GM12878 (cell line): ENCODE measurements around the gene RANGRF. TPM values are rescaled to one million over a fixed set of nuclear protein-coding genes. Genes with fewer than 3 reads are reported as not detected.
A peak's percentile ranks its signal among the peaks of the same experiment; 100 is the strongest.

ENCODE experiments used
- ASH2L ChIP-seq: fragments of 300-600, 200-600 bp; sonication (generic); IDR thresholded peaks from 2 replicates; pipeline ENCODE4 v1.6.1; 2017; ENCODE audit warnings: low read depth, mild to moderate bottlenecking, borderline replicate concordance
- BCL11A ChIP-seq: IDR thresholded peaks from 2 replicates; pipeline ENCODE4 v1.6.1; 2011; ENCODE audit warnings: low read depth, low read length
- CHD2 ChIP-seq: IDR thresholded peaks from 2 replicates; pipeline ENCODE4 v1.6.1; 2011; ENCODE audit warnings: low read depth, low read length, improper control_type of control experiment, borderline replicate concordance
- EED ChIP-seq: sonication (generic); IDR thresholded peaks from 2 replicates; pipeline ENCODE4 v1.6.1; 2016; ENCODE audit warnings: antibody characterized with exemption, low read depth
- EZH2 ChIP-seq: IDR thresholded peaks from 2 replicates; pipeline ENCODE4 v1.6.1; 2012; ENCODE audit warnings: low read depth, mild to moderate bottlenecking, control low read depth, inconsistent platforms, low read length, borderline replicate concordance; ENCODE audit not compliant: control insufficient read depth
- IKZF2 ChIP-seq, 2 experiments: fragments of 450-650 bp; IDR thresholded peaks; 2 replicates each; pipeline ENCODE4 v1.6.1; 2017; ENCODE audit warnings: mild to moderate bottlenecking in 2 of 2, moderate library complexity in 2 of 2
- LARP7 ChIP-seq: fragments of 450-650 bp; IDR thresholded peaks from 2 replicates; pipeline ENCODE4 v1.6.1; 2017; ENCODE audit warnings: mild to moderate bottlenecking
- MTA2 ChIP-seq: fragments of 450-650 bp; IDR thresholded peaks from 2 replicates; pipeline ENCODE4 v1.6.1; 2016; ENCODE audit warnings: low read depth, mild to moderate bottlenecking, moderate library complexity
- NR2C1 ChIP-seq: fragments of 450-650 bp; IDR thresholded peaks from 2 replicates; pipeline ENCODE4 v1.6.1; 2017; ENCODE audit warnings: antibody characterized with exemption, mild to moderate bottlenecking, moderate library complexity
- NR2F1 ChIP-seq: fragments of 450-650 bp; conservative IDR thresholded peaks from 2 replicates; pipeline ENCODE4 v1.6.1; 2017; ENCODE audit warnings: mild to moderate bottlenecking
- PAX8 ChIP-seq: fragments of 450-650 bp; IDR thresholded peaks from 2 replicates; pipeline ENCODE4 v1.6.1; 2017; ENCODE audit warnings: mild to moderate bottlenecking, moderate library complexity
- POLR2AphosphoS5 ChIP-seq: IDR thresholded peaks from 2 replicates; pipeline ENCODE4 v1.6.1; 2011; ENCODE audit warnings: mild to moderate bottlenecking, low read length, inconsistent platforms
- RELA ChIP-seq: fragments of 450-650 bp; IDR thresholded peaks from 2 replicates; pipeline ENCODE4 v1.8.0; 2014; ENCODE audit warnings: borderline replicate concordance; ENCODE audit not compliant: partially characterized antibody
- SPI1 ChIP-seq: IDR thresholded peaks from 2 replicates; pipeline ENCODE4 v1.6.1; 2011; ENCODE audit warnings: low read depth, mild to moderate bottlenecking, low read length, moderate library complexity, borderline replicate concordance; ENCODE audit not compliant: insufficient read depth
- STAT1 ChIP-seq: fragments of 450-650 bp; conservative IDR thresholded peaks from 2 replicates; pipeline ENCODE4 v1.6.1; 2014; ENCODE audit warnings: antibody characterized with exemption, mild to moderate bottlenecking
- ZNF217 ChIP-seq: fragments of 450-650 bp; IDR thresholded peaks from 2 replicates; pipeline ENCODE4 v1.6.1; 2017; ENCODE audit warnings: antibody characterized with exemption, mild to moderate bottlenecking
- polyA plus RNA-seq, 11 experiments: library from polyadenylated mRNA; depleted of rRNA in 4 of 11; unstranded in 6 of 11; stranded (reverse) in 5 of 11; fragments of >200 nt; fragmentation: Nextera tagmentation in 4 of 11; fragmentation: Illumina TruSeq in 1 of 11; extraction: Ambion mirVana in 4 of 11; extraction: Trizol in 1 of 11; gene quantifications; 1 replicate in 1 of 11; 2 replicates in 10 of 11; pipeline versions ENCODE4 v1.2.1 to v1.2.3, GENCODE V29; 2011 to 2016; ENCODE audit warnings: inconsistent platforms in 2 of 11, missing spikeins in 2 of 11, low read depth in 1 of 11
- total RNA-seq, 4 experiments: library from RNA; depleted of rRNA in 3 of 4; stranded (reverse); fragments of >200 nt in 3 of 4; fragmentation: Illumina TruSeq in 1 of 4; extraction: Trizol in 1 of 4; gene quantifications; 2 replicates each; pipeline versions ENCODE4 v1.2.1 to v1.2.3, GENCODE V29; 2013 to 2021
- TF ChIP-seq, protein P1 (sequence below): IDR thresholded peaks from 2 replicates; pipeline ENCODE4 v1.6.1; 2012; ENCODE audit warnings: mild to moderate bottlenecking, low read depth, low read length
- TF ChIP-seq, protein P2 (sequence below): IDR thresholded peaks from 2 replicates; pipeline ENCODE4 v1.6.1; 2012; ENCODE audit warnings: low read depth, low read length, improper control_type of control experiment
- TF ChIP-seq, protein P3 (sequence below): fragments of 450-650 bp; IDR thresholded peaks from 2 replicates; pipeline ENCODE4 v1.6.1; 2018; ENCODE audit warnings: borderline replicate concordance, mild to moderate bottlenecking; ENCODE audit not compliant: partially characterized antibody
- TF ChIP-seq, protein P4 (sequence below): IDR thresholded peaks from 2 replicates; pipeline ENCODE4 v1.6.1; 2011; ENCODE audit warnings: borderline replicate concordance, low read depth, mild to moderate bottlenecking, moderate library complexity, mixed read lengths, low read length; ENCODE audit not compliant: insufficient read depth; ENCODE audit errors: extremely low read length

Gene RANGRF
- total and polyA plus RNA-seq, 10 of the 15 experiments (the other 5 are each of a cell fraction or from before 2014, with no cell fraction given): 30.1 to 181 (median 61.4) TPM

DNA sequence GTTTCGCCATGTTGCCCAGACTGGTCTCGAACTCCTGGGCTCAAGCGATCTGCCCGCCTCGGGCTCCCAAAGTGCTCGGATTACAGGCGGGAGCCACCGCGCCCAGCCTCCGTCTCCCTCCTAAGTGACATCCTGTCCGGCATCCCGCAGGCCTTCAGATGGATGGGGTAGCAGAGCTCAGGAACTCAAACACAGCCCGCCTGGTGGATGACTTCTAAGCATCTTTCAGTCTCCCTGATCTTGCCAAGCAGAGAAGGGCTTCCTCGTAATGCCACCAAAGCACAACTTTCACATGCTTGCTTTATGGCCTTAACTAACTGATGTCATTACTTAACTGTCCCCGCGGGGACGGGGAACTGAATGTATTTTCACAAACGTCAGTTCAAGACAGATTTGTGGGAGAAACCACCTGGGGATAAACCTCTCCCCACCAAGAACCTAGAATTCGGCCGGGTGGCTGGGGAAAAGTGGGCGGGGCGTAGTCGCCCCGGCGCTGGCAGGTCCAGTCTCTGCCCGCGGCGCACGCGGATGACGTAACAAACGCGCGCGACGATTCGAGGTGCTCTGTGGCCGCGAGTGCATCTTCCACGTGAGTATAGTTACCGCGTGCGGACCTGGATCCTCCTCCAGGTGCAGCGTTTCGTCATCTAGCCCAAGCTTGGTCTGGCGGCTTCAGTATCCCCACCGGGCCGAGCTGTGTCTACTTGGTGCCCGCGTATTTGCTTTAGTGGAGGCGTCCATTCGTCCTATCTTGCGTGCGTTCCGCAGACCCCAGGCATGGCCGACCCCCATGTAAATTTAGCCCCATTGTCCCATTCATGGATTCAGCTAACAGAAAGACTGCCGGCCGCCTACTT lies 39.5 kb upstream of the RANGRF start, which contains the start of gene PFAS (continued):
- TF ChIP-seq CHD2: peak; percentile 65; the same call in 1 of the 2 replicates
- no peak for TF ChIP-seq EED
- peak; percentile 67 for TF ChIP-seq LARP7
- peak; percentile 43 for TF ChIP-seq NR2C1
- TF ChIP-seq PAX8: 0 out of 2 replicates have a peak, but pooled peaks have one; percentile 14
- TF ChIP-seq, protein P1, sequence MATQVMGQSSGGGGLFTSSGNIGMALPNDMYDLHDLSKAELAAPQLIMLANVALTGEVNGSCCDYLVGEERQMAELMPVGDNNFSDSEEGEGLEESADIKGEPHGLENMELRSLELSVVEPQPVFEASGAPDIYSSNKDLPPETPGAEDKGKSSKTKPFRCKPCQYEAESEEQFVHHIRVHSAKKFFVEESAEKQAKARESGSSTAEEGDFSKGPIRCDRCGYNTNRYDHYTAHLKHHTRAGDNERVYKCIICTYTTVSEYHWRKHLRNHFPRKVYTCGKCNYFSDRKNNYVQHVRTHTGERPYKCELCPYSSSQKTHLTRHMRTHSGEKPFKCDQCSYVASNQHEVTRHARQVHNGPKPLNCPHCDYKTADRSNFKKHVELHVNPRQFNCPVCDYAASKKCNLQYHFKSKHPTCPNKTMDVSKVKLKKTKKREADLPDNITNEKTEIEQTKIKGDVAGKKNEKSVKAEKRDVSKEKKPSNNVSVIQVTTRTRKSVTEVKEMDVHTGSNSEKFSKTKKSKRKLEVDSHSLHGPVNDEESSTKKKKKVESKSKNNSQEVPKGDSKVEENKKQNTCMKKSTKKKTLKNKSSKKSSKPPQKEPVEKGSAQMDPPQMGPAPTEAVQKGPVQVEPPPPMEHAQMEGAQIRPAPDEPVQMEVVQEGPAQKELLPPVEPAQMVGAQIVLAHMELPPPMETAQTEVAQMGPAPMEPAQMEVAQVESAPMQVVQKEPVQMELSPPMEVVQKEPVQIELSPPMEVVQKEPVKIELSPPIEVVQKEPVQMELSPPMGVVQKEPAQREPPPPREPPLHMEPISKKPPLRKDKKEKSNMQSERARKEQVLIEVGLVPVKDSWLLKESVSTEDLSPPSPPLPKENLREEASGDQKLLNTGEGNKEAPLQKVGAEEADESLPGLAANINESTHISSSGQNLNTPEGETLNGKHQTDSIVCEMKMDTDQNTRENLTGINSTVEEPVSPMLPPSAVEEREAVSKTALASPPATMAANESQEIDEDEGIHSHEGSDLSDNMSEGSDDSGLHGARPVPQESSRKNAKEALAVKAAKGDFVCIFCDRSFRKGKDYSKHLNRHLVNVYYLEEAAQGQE: no peak
- no peak; the same call in 1 of the 2 replicates for TF ChIP-seq STAT1
- TF ChIP-seq RELA: peak; percentile 78
- TF ChIP-seq, protein P2, sequence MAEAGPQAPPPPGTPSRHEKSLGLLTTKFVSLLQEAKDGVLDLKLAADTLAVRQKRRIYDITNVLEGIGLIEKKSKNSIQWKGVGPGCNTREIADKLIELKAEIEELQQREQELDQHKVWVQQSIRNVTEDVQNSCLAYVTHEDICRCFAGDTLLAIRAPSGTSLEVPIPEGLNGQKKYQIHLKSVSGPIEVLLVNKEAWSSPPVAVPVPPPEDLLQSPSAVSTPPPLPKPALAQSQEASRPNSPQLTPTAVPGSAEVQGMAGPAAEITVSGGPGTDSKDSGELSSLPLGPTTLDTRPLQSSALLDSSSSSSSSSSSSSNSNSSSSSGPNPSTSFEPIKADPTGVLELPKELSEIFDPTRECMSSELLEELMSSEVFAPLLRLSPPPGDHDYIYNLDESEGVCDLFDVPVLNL: peak; percentile 80
- TF ChIP-seq, protein P3, sequence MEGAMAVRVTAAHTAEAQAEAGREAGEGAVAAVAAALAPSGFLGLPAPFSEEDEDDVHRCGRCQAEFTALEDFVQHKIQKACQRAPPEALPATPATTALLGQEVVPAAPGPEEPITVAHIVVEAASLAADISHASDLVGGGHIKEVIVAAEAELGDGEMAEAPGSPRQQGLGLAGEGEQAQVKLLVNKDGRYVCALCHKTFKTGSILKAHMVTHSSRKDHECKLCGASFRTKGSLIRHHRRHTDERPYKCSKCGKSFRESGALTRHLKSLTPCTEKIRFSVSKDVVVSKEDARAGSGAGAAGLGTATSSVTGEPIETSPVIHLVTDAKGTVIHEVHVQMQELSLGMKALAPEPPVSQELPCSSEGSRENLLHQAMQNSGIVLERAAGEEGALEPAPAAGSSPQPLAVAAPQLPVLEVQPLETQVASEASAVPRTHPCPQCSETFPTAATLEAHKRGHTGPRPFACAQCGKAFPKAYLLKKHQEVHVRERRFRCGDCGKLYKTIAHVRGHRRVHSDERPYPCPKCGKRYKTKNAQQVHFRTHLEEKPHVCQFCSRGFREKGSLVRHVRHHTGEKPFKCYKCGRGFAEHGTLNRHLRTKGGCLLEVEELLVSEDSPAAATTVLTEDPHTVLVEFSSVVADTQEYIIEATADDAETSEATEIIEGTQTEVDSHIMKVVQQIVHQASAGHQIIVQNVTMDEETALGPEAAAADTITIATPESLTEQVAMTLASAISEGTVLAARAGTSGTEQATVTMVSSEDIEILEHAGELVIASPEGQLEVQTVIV: peak; percentile 26
- peak; percentile 40 for TF ChIP-seq NR2F1
- TF ChIP-seq BCL11A: peak; percentile 17; the same call in 1 of the 2 replicates
- TF ChIP-seq ASH2L: no peak; the same call in 1 of the 2 replicates
- 0 out of 2 replicates have a peak, but pooled peaks have one; percentile 30 for TF ChIP-seq ZNF217
- TF ChIP-seq, protein P4, sequence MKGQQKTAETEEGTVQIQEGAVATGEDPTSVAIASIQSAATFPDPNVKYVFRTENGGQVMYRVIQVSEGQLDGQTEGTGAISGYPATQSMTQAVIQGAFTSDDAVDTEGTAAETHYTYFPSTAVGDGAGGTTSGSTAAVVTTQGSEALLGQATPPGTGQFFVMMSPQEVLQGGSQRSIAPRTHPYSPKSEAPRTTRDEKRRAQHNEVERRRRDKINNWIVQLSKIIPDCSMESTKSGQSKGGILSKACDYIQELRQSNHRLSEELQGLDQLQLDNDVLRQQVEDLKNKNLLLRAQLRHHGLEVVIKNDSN: peak; percentile 30
- no peak for TF ChIP-seq EZH2
- TF ChIP-seq IKZF2 (IDR thresholded peaks at IDR 0.05): peak; percentile 39 to 43; a peak in 2 of 4 replicates
- no peak for TF ChIP-seq MTA2
- TF ChIP-seq POLR2AphosphoS5: peak; percentile 87
- no peak; the same call in 1 of the 2 replicates for TF ChIP-seq SPI1
